HG03064 (cell line): ENCODE data around the gene ASB13.

Experiments
- ATAC-seq: cut with Tn5 transposase; IDR thresholded peaks from one replicate; pipeline ENCODE4 v1.9.1; 2021; ENCODE audit warnings: low read depth; ENCODE audit not compliant: unreplicated experiment

The ASB13 gene

DNA sequence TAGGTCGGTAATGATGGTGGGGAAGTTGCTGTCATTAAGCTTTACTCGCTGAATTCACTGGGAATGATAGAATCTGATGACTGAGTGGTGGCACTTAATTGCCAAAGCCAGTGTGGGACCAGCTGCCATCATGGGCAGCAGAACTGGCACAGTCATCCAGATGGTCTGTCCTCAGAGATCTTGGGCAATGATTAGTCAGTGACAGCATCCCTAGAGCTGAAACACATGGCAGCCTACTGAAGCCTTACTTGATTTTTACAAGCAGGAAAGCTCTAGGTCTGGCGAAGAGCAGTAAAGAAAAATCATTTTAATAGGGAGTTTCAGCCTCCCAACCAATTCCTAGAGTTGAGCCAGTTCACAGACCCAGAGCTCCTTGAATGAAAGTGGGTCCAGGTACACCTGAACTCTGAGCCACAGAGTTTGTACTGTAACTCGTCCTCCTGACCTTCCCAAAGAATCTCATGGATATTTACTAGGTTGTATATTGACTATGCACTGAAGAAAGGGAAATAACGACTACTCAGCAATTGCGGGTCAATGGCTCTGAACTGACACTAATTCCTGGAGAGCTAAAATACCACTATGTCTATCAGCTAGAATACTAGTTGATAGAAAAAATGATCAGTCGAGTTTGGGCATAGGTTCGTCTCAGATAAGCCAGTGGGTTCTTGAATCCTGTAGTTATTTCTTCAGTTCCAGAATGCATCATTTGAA lies 4.4 kb upstream of the ASB13 start:
- ATAC-seq = no peak

DNA sequence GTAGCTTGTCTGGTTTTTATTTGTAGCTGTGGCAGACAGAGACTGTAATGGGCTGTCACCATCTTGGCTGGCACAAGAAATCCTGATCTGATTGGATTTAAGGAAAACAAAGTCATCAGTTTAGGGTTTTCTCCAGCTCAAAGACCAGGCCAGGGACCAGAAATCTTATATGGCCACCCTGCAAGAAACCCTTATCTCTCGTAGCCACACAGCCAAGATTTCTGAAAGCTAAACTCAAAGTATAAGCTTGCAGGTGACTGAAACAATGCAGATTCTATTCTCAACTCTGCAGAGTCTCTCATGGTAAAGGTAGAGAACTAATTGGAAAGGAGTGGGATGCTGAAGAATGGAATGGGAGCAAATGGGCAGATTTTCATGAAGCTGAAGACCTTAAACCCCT lies 3.2 kb upstream of the ASB13 start:
- ATAC-seq = no peak

DNA sequence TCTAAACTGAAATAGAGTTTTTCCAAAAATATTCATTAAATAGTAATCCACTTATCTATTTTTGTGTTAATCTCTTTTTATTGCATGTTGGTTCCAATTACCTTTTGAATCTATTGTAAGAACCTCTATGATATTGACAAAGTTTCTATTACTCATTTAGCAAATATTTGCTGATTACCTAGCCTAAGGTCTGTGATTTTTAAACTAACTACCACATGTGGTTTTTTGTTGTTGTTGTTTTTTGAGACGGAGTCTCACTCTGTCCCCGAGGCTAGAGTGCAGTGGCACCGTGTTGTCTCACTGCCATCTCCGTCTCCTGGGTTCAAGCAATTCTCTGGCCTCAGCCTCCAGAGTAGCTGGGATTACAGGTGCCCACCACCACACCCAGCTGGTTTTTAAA lies 2.0 kb upstream of the ASB13 start:
- no peak for ATAC-seq

DNA sequence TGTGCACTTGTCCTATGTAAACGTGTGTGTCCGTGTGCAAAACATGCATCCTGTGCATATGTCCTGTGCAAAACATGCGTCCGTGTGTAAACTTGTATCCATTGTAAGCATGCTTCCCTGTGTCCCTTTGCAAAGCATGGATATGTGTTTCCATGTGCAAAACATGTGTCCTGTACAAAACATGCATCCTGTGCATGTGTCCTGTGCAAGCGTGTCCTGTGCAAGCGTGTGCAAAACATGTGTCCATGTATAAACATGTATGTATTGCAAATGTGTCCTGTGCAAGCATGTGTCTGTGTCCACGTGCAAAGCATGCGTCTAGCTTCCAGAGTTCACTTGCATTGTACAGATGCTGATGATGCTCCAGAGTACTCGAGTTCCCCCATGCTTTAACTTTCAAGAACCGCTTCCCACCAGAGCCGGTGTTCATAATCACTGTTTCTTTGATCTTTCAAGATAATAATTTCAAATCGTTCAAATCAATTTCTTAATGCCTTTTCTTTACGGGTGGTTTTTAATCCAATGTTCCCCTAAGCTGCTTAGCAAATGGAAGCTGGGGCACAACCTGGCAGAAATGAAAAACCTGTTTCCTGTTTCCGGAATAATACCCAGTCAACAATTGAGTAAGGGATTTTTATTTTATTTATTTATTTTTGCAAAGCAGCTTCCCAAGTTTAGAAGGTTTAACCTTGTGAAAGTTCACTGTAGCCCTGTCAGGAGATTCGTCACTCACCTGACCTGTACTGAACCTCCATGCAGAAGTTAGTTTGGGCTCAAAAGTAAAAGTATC lies 641 bp upstream of the ASB13 start:
- no peak for ATAC-seq

DNA sequence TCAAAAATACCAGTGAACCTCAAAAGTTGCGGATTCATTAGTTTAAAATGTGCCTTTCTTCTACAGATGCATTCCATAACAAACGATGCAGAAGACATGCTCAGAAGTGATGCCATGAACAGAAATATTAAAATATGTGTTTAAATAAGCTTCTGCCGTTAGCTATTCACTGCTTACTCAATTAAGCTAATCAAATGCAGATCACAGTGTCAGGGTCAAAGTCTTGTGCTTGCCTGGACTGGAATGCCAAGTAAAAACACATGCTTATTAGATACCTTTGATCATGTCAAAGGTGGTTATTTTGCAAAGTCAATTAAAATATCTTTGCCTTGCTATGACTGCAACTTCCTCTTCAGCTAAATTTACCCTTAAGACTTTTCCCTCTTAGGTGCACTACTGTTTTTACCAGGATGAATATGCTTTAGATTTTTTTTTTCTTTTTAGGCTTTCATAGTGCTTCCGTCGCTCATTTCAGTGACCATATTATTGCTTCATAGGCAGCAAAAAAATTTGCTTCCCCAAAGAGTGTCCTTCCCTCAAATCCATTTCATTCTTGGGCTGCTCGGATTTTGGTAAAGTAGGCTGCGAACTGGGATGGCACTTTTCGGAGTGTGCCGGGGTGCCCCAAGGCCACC lies 905 bp downstream of the ASB13 start:
- no peak for ATAC-seq

DNA sequence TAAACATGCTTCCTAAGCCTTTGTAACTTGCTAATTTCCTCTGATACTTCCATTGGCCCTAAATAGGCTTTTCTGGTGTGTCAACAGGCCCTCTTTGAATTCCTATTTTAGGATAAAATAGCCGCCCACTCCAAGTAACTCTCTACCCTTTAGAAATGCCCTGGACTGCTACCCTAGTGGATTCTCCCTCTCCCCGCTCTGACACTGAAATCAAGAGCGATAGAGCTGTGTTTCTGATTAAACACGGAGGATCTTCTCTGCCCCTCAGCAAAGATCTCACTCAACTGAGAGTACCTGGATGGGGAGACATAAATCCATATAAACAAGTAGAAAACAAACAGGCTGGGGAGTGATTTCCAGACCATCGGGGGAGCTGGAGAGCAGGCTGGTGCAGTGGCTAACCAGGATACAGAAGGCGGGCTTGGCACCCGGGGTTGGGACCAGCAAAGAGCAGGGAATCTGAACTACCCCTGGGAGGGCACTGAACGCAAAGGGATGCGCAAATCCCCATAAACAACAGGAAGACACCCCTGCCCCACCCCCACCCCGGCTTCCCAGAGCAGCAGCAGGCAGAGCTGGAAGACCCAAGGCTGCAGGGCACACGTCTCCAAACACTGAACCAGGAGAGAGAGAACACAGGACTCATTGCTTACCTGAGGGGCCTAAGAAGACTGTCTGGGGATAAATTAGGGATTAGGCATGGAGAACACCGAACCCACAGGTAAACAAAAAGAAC lies 2.5 kb downstream of the ASB13 start:
- no peak for ATAC-seq

DNA sequence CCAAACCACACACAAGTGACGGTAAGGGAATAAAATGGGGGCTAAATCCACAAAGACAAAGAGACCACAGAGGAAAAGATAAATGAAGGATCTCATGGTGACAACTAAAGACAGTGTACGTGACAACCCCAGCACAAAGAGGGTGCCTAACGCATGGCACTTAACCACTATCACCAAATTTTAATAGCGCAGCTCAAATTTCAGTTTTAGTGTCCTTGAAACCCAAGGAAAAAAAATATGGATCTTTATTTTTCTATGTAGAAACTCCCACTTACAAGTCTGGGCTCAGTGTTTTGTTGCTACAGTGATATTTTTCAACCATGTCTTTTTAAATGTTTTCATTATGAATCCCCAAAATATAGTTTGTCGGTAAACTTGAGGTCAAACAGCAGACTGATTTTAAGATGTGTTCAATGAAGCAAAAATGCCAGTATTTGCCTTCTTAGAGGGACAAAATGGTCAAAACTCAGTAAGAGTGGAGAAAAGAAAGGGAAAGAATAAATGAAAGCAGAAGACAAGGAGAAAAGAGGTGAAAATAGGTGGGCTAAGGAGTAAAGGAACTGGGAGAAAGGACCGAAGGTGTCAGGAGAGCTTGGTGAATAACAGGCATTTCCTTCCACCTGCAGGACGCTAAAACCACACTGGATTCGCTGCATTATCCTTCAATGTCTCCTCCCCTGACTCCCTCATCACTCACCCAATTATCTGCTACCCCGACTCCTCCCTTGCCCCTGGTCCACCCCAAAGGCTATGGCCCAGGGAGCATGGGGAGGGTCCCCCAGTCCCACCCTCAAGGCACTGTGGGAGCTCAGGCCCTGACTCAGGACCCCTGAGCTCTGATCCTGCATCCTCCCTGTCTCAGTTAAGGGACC lies 3.5 kb downstream of the ASB13 start:
- no peak for ATAC-seq

DNA sequence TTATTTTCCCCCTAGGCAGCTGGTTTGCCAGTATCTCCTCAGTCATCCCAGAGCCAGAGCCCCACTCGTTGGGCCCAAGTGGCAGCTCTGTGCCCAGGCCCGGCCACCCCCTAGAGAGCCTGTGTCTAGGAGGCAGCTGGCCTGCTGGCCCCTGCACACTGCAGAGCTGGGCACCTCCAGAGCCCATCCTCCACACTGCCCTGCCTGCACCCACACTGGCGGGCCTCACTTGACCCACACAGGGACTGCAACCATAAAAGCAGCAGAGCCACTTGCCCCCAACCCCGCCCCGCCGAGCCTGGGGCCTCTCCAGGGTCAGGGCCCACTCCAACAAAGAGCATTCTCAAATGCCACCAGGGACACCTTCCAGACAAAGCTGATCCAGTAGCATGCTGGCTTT lies 5.4 kb downstream of the ASB13 start:
- ATAC-seq = no peak

DNA sequence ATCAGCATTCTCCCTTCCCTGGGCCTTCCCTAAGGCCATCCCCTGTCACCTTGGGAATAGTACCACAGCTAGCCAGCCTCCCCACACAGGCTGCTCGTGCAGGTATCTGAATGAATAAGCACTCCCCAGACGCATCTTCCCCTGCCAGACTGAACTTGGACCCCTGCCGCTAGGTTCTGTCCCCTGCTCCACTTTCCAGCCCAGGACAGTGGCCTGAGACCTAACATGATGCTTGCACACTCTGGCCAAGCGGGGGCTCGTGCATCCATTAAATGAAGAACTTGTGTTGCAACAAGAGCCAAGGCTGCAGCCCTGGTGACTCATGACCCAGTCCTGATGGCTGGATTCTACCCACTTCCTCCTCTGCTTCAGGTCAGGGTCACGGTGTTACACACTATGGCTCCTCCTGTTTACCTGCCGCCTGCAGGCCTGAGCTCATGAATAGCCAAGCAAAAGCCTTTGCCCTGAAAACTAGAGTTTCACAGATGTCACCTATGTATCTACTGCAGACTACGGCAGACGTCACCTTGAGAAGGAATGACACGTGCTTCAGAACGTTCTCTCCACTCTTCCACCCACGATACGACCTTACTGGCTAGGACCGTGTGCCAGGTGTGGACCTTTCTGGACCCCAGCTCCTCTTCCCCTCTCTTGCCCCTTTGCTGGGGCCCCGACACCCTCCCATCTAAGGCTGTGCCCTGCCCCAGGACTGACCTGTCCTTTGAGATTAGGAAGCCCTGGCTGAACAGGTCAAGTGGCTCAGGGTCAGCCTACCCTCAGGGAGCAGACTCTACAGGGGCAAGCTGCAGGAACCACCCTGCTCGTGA lies 6.5 kb downstream of the ASB13 start:
- no peak for ATAC-seq

DNA sequence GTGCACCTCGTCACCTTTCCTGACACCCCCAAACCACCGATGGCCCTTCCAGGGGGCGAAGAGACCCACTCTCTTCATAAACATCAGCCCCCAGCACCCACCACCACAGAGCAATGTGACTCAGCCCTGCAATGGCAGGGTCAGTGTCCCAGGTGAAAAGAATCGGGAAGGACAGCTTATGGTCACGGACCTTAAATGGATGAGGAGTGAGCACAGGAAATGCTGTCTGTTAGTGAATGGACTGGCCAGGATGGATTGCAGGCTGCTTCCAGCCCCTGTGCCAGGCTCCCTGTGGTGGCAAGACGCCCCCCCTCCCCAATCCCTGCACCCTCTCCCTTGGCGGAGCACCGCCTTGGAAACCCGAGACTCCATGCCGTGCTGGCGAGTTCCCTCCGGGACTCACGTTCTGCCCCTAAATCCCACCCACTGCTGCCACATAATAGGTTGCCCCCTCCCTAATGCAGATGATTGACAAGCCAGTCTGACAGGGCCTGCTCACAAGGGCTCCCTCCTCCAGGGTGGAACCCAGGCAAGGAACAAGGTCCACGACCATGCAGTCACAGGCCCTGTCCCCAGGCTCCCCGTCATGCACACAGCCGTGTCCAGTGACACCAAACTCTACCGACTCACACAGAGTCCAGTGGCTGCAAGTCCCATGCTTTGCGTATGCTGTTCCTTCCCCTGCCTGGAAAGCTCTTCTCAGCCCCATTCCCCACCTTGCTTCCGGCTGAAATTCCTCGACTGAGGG lies 7.3 kb downstream of the ASB13 start:
- ATAC-seq = no peak

DNA sequence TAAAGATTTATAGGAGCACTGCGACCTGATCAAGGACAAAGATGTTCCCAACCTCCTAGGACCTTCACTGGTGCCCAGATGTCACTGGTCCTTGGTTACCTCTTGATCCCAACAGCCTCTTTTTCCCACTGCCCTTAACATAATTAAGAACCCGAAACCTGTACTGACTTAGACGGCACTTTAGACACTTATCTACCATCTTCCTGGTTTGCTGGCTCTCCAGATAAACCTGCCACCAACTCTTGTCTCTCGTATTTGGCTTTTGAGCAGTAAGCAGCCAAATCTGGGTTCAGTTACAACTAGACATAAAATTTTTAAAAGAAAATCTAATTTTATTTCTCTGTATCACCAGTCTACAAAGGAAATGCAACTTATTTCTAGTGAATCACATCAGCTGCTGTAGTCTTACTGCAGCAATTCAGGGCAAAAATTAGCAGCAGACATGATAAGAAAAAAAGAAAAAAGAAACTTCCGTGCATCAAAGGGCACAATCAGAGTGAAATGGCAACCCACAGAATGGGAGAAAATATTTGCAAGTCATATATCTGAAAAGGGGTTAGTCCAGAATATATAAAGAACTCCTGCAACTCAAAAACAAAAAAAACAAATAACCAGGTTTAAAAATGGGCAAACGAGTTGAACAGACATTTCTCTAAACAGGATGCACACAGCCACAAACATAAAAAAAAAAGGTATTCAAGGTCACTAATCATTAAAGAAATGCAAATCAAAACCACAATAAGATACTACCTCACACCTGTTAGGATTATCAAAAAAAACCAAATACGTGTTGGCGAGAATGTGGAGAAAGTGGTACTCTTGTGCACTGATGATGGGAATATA lies 9.4 kb downstream of the ASB13 start:
- no peak for ATAC-seq

DNA sequence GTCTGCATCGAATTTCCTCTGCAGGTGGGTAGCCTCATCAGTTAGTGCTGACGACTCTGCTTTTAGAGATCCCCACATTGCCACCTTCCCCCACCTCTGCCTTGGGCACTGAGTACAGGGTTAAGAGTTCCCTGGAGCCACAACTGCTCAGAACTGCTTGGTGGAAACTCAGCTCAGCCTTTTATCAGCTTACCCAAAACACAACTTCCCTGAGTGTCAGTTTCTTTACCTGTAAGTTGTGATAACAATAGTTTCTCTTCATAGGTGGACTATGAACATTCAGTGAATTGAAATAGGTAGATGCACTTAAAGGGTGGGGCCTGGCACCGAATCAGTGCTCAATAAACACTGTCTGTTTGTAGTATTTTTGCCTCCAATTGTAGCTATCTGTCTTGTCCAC lies 11.3 kb downstream of the ASB13 start:
- ATAC-seq = no peak

DNA sequence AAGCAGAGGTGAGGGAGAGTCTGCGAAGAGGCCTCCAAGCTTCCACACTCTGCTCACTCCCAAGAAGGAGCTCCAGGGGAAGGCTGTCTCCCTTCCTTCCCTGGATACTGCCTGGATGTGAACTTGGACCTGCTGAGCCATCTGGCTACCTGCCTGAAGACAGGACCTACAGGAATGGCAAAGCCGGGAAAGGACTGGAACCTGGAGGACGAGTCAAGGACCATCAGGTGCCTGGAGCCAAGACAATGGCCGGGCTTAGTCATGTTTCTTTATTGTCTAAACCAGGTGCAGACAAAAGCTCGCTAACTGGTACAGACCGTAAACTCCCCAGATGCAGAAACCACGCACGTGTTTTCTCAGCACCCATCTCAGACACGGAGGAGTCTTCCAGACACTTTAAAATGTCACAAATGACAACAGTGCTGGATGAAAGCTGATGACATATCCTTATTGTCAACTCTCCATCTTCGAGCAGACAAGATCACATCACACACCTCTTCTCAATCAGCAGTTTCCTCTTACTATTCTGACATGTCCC lies 12.1 kb downstream of the ASB13 start:
- no peak for ATAC-seq

DNA sequence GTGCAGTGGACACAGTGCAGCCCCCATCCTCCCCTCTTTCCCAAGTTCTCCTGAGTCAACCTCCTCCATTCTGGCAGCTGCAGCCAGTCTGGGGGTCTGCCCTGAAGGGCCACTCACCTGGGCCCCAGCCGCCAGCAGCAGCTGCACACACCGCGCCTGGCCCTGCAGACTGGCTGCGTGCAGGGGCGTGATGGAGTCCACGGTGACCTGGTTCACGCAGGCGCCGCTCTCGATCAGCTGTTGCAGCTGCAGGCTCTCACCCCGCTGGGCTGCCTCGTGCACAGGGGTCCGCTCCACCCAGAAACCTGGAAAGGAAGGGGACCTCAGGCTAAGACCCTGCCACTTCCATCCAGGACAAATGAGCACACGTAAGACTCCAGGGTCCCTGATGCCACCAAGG lies 13.6 kb downstream of the ASB13 start:
- no peak for ATAC-seq

DNA sequence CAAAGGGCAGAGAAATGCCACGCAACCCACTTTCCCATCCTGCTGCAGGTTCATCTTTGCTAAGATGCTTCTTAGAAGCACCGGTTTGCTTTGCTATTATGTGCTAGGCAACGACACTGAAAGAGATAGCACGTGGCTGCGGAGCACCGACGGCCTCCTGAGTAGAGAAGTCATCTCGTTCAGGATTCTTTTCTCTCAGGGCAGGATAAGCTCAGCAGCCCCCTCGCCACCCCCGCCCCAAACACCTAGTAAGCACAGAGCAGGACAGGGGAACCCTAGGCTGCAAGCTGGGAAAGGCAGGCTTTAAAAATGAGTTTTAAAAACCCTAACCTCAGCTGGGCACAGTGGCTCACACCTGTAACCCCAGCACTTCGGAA lies 15.0 kb downstream of the ASB13 start:
- no peak for ATAC-seq

DNA sequence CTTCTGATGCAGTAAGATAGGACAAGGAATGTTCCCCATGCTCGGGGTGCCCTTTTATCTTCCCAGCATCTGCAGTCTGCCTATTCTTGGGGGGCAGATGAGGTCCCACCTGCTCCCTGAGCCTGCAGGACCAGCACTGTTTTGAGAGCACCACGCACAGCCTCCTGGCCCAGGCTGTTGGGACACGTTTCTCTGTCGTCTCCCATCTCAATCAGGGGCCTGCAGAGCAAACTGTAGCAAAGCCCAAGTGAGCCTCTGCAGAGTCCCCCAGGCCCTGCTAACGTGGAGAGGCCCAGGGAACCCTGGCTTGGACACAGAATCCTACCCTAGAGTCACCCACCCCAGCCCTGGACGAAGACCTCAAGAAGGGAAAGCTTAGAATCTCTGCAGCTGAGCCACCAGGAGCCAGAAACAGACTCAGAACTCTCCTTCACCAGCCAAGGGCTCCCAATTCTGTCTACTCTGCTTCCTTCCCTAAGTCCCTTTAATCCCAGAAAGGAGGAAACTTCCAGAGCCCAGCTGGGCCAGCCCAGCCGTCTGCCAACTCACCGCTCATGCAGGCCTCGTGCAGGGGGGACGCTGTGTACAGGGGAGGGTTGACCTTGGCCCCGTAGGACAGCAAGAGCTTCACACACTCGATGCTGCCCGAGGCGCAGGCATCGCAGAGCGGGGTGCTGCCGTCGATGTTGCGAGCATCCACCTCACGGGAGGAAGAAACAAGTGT lies 15.6 kb downstream of the ASB13 start:
- ATAC-seq = no peak

DNA sequence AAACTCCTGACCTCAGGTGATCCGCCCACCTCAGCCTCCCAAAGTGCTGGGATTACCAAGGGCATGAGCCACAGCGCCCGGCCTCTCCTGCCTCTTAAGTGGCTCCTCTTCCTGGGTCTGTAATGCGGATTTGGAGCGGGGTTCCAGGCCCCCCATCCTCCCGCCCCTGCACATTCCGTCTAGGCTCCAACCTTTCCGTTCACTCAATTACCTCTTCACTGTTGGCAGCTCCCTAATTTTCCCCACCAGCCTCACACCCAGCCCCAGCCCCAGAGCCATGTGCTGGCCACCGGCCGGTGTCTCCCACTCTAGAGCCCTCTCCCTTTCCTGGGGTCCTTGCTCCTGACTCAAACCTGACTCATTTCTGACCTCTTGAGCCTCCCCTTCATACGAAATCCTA lies 16.6 kb downstream of the ASB13 start:
- ATAC-seq = no peak
